ENCODE measurements around the gene ZNF124.

GRCh38 chr1:247193958-247194357 is 22.1 kb upstream of the ZNF124 start:
- TF ChIP-seq CTCF (IDR thresholded peaks at IDR 0.05; ENCODE audit: low read depth, low read length) (no peak), POLR2A (IDR thresholded peaks at IDR 0.05; ENCODE audit: extremely low read depth, insufficient read length) (no peak), MAX (IDR thresholded peaks at IDR 0.05; ENCODE audit: low read depth, low read length) (no peak)
